Neuronal stem cell (in vitro differentiated cells): ENCODE results near the gene PMPCA.

Experiments
- DNase-seq: peaks from one replicate; pipeline ENCODE4 v3.0.0-alpha.2; 2013; ENCODE audit warnings: low spot score
- H2AFZ ChIP-seq: one replicate; pipeline ENCODE4 v1.6.1; 2013; ENCODE audit warnings: mild to moderate bottlenecking, low read length, inconsistent platforms
- H2AK5ac ChIP-seq: 2 replicates; pipeline ENCODE4 v1.6.1; 2013; ENCODE audit warnings: low read depth, mild to moderate bottlenecking, inconsistent platforms, low read length, moderate library complexity, mixed read lengths
- H2BK120ac ChIP-seq: 2 replicates; pipeline ENCODE4 v1.6.1; 2013; ENCODE audit warnings: low read depth, mild to moderate bottlenecking, inconsistent platforms, low read length, moderate library complexity, mixed read lengths
- H2BK12ac ChIP-seq: one replicate; pipeline ENCODE4 v1.6.1; 2013; ENCODE audit warnings: low read length, inconsistent platforms
- H2BK15ac ChIP-seq: 2 replicates; pipeline ENCODE4 v1.6.1; 2013; ENCODE audit warnings: mild to moderate bottlenecking, low read length, inconsistent platforms, mixed read lengths
- H2BK5ac ChIP-seq: one replicate; pipeline ENCODE4 v1.6.1; 2013; ENCODE audit warnings: inconsistent platforms, mild to moderate bottlenecking, low read length, moderate library complexity
- H3K14ac ChIP-seq: one replicate; pipeline ENCODE4 v1.6.1; 2013; ENCODE audit warnings: low read length, inconsistent platforms
- H3K18ac ChIP-seq: 2 replicates; pipeline ENCODE4 v1.6.1; 2013; ENCODE audit warnings: low read length, inconsistent platforms
- H3K23ac ChIP-seq: 2 replicates; pipeline ENCODE4 v1.6.1; 2013; ENCODE audit warnings: low read depth, mild to moderate bottlenecking, mixed read lengths, low read length, inconsistent platforms; ENCODE audit not compliant: poor library complexity
- H3K27ac ChIP-seq: replicated peaks from 3 replicates; pipeline ENCODE4 v1.5.1; 2013; ENCODE audit warnings: low read length, inconsistent platforms
- H3K27me3 ChIP-seq, 3 experiments: 2 replicates each; pipeline ENCODE4 v1.6.1; 2013; ENCODE audit warnings: low read length in 3 of 3, mild to moderate bottlenecking in 2 of 3, inconsistent platforms in 1 of 3, low read depth in 1 of 3, mixed read lengths in 1 of 3, moderate library complexity in 1 of 3; ENCODE audit not compliant: control insufficient read depth in 3 of 3, insufficient read depth in 3 of 3
- H3K36me3 ChIP-seq, 2 donors: replicated peaks in 1 of 2; 2 replicates each; pipeline ENCODE4 v1.6.1; 2013; ENCODE audit warnings: low read length in 2 of 2; ENCODE audit not compliant: control insufficient read depth in 2 of 2, insufficient read depth in 2 of 2
- H3K4ac ChIP-seq: 2 replicates; pipeline ENCODE4 v1.6.1; 2013; ENCODE audit warnings: inconsistent platforms, mild to moderate bottlenecking, low read length, moderate library complexity
- H3K4me1 ChIP-seq, 2 donors: 1 replicate in 1 of 2; 2 replicates in 1 of 2; pipeline ENCODE4 v1.6.1; 2013; ENCODE audit warnings: low read length in 2 of 2, low read depth in 1 of 2; ENCODE audit not compliant: control insufficient read depth in 2 of 2, insufficient read depth in 1 of 2
- H3K4me2 ChIP-seq: one replicate; pipeline ENCODE4 v1.6.1; 2013; ENCODE audit warnings: mild to moderate bottlenecking, low read length, inconsistent platforms; ENCODE audit not compliant: insufficient read depth, poor library complexity, severe bottlenecking
- H3K4me3 ChIP-seq, 2 donors: 2 replicates each; pipeline ENCODE4 v1.5.1; 2013; ENCODE audit warnings: low read length in 2 of 2, mild to moderate bottlenecking in 2 of 2, inconsistent platforms in 1 of 2, moderate library complexity in 1 of 2
- H3K79me1 ChIP-seq: one replicate; pipeline ENCODE4 v1.6.1; 2013; ENCODE audit warnings: low read depth, mild to moderate bottlenecking, inconsistent platforms, low read length, moderate library complexity
- H3K9ac ChIP-seq: one replicate; pipeline ENCODE4 v1.6.1; 2013; ENCODE audit warnings: mild to moderate bottlenecking, low read depth, low read length, inconsistent platforms; ENCODE audit not compliant: poor library complexity
- H3K9me3 ChIP-seq, 2 donors: replicated peaks in 1 of 2; 2 replicates each; pipeline versions ENCODE3 to v1.6.1; 2013; ENCODE audit warnings: low read length in 2 of 2, mild to moderate bottlenecking in 2 of 2, inconsistent platforms in 1 of 2, low read depth in 1 of 2, mixed read lengths in 1 of 2, moderate library complexity in 1 of 2; ENCODE audit not compliant: control insufficient read depth in 2 of 2, insufficient read depth in 1 of 2
- H4K8ac ChIP-seq: one replicate; pipeline ENCODE4 v1.6.1; 2013; ENCODE audit warnings: low read depth, mild to moderate bottlenecking, inconsistent platforms, low read length, moderate library complexity
- H4K91ac ChIP-seq: one replicate; pipeline ENCODE4 v1.6.1; 2013; ENCODE audit warnings: low read length, low read depth, mild to moderate bottlenecking, inconsistent platforms; ENCODE audit not compliant: poor library complexity
- WGBS, 2 donors: extraction: QIAGEN DNeasy Blood & Tissue Kit; methylation state at CpG; one replicate each; pipeline ENCODE4 v1.1.7; 2013; ENCODE audit warnings: missing lambda C conversion rate in 2 of 2, mixed read lengths in 1 of 2; ENCODE audit not compliant: insufficient read length in 2 of 2, insufficient replicate concordance in 1 of 2; ENCODE audit errors: extremely low coverage in 2 of 2; 5-methylcytosine and 5-hydroxymethylcytosine counted together

PMPCA gene

GRCh38 chr9:136373300-136374182 lies 36.9 kb upstream of the PMPCA start, which contains the start of gene CARD9:
Gene CARD9, minus strand, starts transcription at chr9:136373669. Its CDS starts 1,591 bp downstream, at chr9:136372078.
- H3K4me1 ChIP-seq, result peaks cover 8 to 21% of the 10 kb centered on the region in 2 donors
- H3K23ac ChIP-seq, result peak within 1 kb of the TSS; percentile 93
- no peak within 1 kb of the TSS for H2BK120ac ChIP-seq
- H2BK12ac ChIP-seq, result peak within 1 kb of the TSS; percentile 84
- H3K9me3 ChIP-seq, result no peaks in the 10 kb centered on the region
- peak within 1 kb of the TSS; percentile 83 for H2AFZ ChIP-seq
- no peak within 1 kb of the TSS for H3K4me3 ChIP-seq
- peak within 1 kb of the TSS; percentile 71 for H3K14ac ChIP-seq
- peak within 1 kb of the TSS; percentile 11 for H3K4me2 ChIP-seq
- no CpG with 5 or more reads among the region's 27 CpGs for WGBS, 2 donors
- H4K91ac ChIP-seq, result no peak within 1 kb of the TSS
- H4K8ac ChIP-seq, result peak within 1 kb of the TSS; percentile 43
- H3K27ac ChIP-seq, result no peak within 1 kb of the TSS
- H3K79me1 ChIP-seq, result peaks cover 2% of the 10 kb centered on the region
- peak within 1 kb of the TSS; percentile 78 for H2BK15ac ChIP-seq
- H2AK5ac ChIP-seq, result peak within 1 kb of the TSS; percentile 90
- H3K36me3 ChIP-seq, result peaks cover 7 to 29% of the 10 kb centered on the region in 2 donors
- H3K4ac ChIP-seq, result no peak within 1 kb of the TSS
- H3K18ac ChIP-seq, result peak within 1 kb of the TSS; percentile 80
- H3K9ac ChIP-seq, result peak within 1 kb of the TSS; percentile 60
- H2BK5ac ChIP-seq, result peak within 1 kb of the TSS; percentile 66
- no peak for DNase-seq
- no peaks in the 10 kb centered on the region for H3K27me3 ChIP-seq

GRCh38 chr9:136374183-136374575 lies 36.3 kb upstream of the PMPCA start:
- Histone ChIP-seq H3K18ac (no peak overlapping the region), H3K79me1 (peaks cover 2% of the 10 kb centered on the region), H2BK5ac (peak overlapping the region; percentile 39), H3K9ac (peak overlapping the region; percentile 38), H2BK15ac (no peak overlapping the region), H3K14ac (no peak overlapping the region), H3K9me3 (no peaks in the 10 kb centered on the region), H2BK12ac (peak overlapping the region; percentile 22), H2AK5ac (no peak overlapping the region), H3K4me3 (no peak overlapping the region), H3K23ac (peak overlapping the region; percentile 89), H3K4ac (no peak overlapping the region), H3K27ac (no peak overlapping the region), H4K91ac (no peak overlapping the region), H3K4me2 (peak overlapping the region; percentile 11), H4K8ac (peak overlapping the region; percentile 43), H3K27me3 (no peaks in the 10 kb centered on the region), H3K4me1 (peaks cover 8 to 21% of the 10 kb centered on the region in 2 donors), H2AFZ (no peak overlapping the region), H2BK120ac (no peak overlapping the region), H3K36me3 (peaks cover 7 to 34% of the 10 kb centered on the region in 2 donors)
- DNase-seq, result no peak
- no CpG with 5 or more reads among the region's 14 CpGs for WGBS, 2 donors

- no peak overlapping the region for H2BK120ac ChIP-seq
- no peak overlapping the region for H3K4ac ChIP-seq
These were observed 35.4 kb upstream of the PMPCA start for GRCh38 chr9:136375096-136375495.

GRCh38 chr9:136376457-136376856 lies 34.0 kb upstream of the PMPCA start:
- Histone ChIP-seq H2BK5ac (no peak overlapping the region), H3K9ac (peak overlapping the region; percentile 21)
- WGBS, 2 donors, result no CpG with 5 or more reads among the region's 8 CpGs

More at GRCh38 chr9:136375096-136375495, 35.4 kb upstream of the PMPCA start:
- Histone ChIP-seq H3K4me2 (no peak overlapping the region), H3K14ac (no peak overlapping the region), H3K27me3 (no peaks in the 10 kb centered on the region), H3K9ac (no peak overlapping the region), H3K9me3 (no peaks in the 10 kb centered on the region), H4K91ac (no peak overlapping the region), H2AK5ac (no peak overlapping the region), H3K23ac (no peak overlapping the region), H2BK15ac (no peak overlapping the region), H3K36me3 (peaks cover 11 to 43% of the 10 kb centered on the region in 2 donors), H4K8ac (no peak overlapping the region), H3K4me3 (no peak overlapping the region), H3K79me1 (peaks cover 2% of the 10 kb centered on the region), H2BK12ac (no peak overlapping the region), H2AFZ (no peak overlapping the region), H3K27ac (no peak overlapping the region), H2BK5ac (peak overlapping the region; percentile 39), H3K4me1 (peaks cover 8 to 21% of the 10 kb centered on the region in 2 donors), H3K18ac (no peak overlapping the region)
- no peak for DNase-seq
- no CpG with 5 or more reads among the region's 12 CpGs for WGBS, 2 donors

More at GRCh38 chr9:136376457-136376856, 34.0 kb upstream of the PMPCA start:
- no peak overlapping the region for H3K27ac ChIP-seq
- H2AK5ac ChIP-seq, result no peak overlapping the region
- H3K27me3 ChIP-seq, result no peaks in the 10 kb centered on the region
- no peak overlapping the region for H3K14ac ChIP-seq
- no peak overlapping the region for H3K18ac ChIP-seq
- no peak overlapping the region for H3K4me3 ChIP-seq
- peaks cover 8 to 21% of the 10 kb centered on the region in 2 donors for H3K4me1 ChIP-seq
- no peak overlapping the region for H2BK12ac ChIP-seq
- no peak overlapping the region for H3K4ac ChIP-seq
- no peak for DNase-seq
- peaks cover 17 to 56% of the 10 kb centered on the region in 2 donors for H3K36me3 ChIP-seq
- H2BK120ac ChIP-seq, result no peak overlapping the region
- no peak overlapping the region for H2AFZ ChIP-seq
- peak overlapping the region; percentile 20 for H3K23ac ChIP-seq
- H3K79me1 ChIP-seq, result peaks cover 2% of the 10 kb centered on the region
- no peaks in the 10 kb centered on the region for H3K9me3 ChIP-seq
- no peak overlapping the region for H3K4me2 ChIP-seq
- H4K8ac ChIP-seq, result peak overlapping the region; percentile 65
- H2BK15ac ChIP-seq, result no peak overlapping the region
- H4K91ac ChIP-seq, result no peak overlapping the region
